ACC112 (cell line): ENCODE measurements around the gene TRPV6.

Experiments used
- H2AFZ ChIP-seq: fragments of 200-600 bp; sonication (generic); one replicate; pipeline ENCODE4 v1.6.0; 2017; ENCODE audit warnings: antibody characterized with exemption, low read length; ENCODE audit not compliant: unreplicated experiment
- H3K27ac ChIP-seq: fragments of 200-600 bp; sonication (generic); 2 replicates; pipeline ENCODE4 v1.5.1; 2014; ENCODE audit warnings: low read depth, mild to moderate bottlenecking, antibody characterized with exemption, low read length, moderate library complexity
- H3K27me3 ChIP-seq: fragments of 200-600 bp; sonication (generic); 2 replicates; pipeline ENCODE4 v1.6.1; 2014; ENCODE audit warnings: mild to moderate bottlenecking, antibody characterized with exemption, low read length, moderate library complexity, mixed read lengths; ENCODE audit not compliant: insufficient read depth
- H3K36me3 ChIP-seq: fragments of 200-600 bp; sonication (generic); 2 replicates; pipeline ENCODE4 v1.6.1; 2016; ENCODE audit warnings: mild to moderate bottlenecking, antibody characterized with exemption, low read length, moderate library complexity, mixed read lengths; ENCODE audit not compliant: insufficient read depth
- H3K4me1 ChIP-seq: fragments of 200-600 bp; sonication (generic); one replicate; pipeline ENCODE4 v1.6.1; 2016; ENCODE audit warnings: low read length, mixed read lengths; ENCODE audit not compliant: insufficient read depth, unreplicated experiment, control insufficient read depth
- H3K4me3 ChIP-seq: fragments of 200-600 bp; sonication (generic); 2 replicates; pipeline ENCODE4 v1.5.1; 2014; ENCODE audit warnings: mild to moderate bottlenecking, low read depth, low read length
- H3K79me2 ChIP-seq: fragments of 200-600 bp; sonication (generic); one replicate; pipeline ENCODE4 v1.6.0; 2016; ENCODE audit warnings: low read length; ENCODE audit not compliant: control insufficient read depth, unreplicated experiment, insufficient read depth

The TRPV6 gene

DNA sequence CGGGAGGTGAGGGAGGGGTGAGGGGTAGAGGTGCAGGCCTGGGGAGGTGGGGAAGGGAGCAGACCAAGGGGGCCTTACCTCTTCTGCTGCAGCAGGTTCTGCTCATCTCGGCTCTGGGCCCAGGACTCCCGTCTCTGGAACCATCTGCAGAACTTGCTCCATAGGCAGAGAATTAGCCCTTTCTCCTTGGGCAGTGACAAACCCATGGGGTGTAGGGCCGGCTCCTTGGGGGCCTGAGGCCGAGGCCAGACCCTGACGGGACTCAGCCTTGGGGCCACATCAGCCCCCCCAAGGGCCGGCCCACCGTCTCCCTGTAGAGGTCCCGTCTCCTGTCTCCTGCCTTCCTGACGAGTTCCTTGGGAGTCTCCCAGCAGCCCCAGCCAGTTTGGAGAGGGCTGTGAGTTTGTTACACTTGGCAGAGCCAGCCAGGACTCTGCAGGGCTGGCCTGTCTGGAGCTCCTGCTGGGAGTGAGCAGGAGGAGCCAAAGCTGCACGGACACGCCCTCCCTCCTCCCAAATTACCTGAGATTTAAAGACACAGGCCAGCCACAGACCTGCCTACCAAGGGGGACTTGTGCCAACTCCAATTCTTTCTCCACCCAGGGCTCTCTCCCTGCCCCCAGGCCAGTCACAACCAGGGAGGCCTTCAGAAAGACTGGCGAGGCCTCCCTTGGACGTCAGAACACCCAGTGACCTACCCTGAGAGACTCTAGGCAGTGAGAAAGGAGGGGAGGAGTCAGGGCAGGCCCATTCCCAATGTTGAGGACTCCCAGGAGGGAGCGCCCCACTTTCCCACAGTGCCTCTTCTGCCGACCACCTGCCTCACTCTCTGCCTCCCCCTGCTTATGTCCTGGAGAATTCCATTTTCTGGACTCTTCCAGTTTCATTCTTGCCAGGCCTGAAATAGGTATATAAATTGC lies at the start of gene TRPV6:
TRPV6 (minus strand) TSS at position 435 of the 920 bp plus-strand sequence.
- H3K36me3 ChIP-seq: no peaks in the 10 kb centered on the region
- H3K79me2 ChIP-seq: no peaks in the 10 kb centered on the region
- no peak within 1 kb of the TSS for H2AFZ ChIP-seq
- no peak within 1 kb of the TSS for H3K27ac ChIP-seq
- H3K27me3 ChIP-seq: peaks cover 36% of the 10 kb centered on the region
- H3K4me3 ChIP-seq: no peak within 1 kb of the TSS
- no peaks in the 10 kb centered on the region for H3K4me1 ChIP-seq

DNA sequence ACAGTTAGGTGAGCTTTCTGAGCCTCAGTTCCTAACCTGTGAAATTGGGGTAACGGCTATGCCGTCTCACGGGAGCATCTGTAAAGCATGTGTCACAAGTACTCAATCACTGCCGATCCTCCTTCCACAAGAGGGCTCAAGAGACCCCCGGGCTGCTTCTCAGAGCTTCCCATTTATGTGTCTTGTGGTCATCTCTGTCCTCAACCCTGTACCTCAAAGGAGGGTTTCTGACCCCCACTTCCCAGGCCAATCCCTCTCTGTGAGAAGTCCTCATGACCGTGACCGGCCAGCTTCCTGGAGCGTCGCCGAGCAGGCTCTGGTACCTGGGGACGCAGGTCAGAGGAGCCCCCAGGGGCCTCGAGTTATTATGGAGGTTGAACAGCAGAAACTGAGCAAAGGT lies 48.5 kb upstream of the TRPV6 start:
- H3K79me2 ChIP-seq: no peaks in the 10 kb centered on the region
- no peak overlapping the region for H3K4me3 ChIP-seq
- 0 out of 2 replicates have a peak, but pooled peaks cover 6% of the 10 kb centered on the region for H3K27me3 ChIP-seq
- H3K27ac ChIP-seq: no peak overlapping the region
- no peaks in the 10 kb centered on the region for H3K4me1 ChIP-seq
- H2AFZ ChIP-seq: no peak overlapping the region
- H3K36me3 ChIP-seq: no peaks in the 10 kb centered on the region

DNA sequence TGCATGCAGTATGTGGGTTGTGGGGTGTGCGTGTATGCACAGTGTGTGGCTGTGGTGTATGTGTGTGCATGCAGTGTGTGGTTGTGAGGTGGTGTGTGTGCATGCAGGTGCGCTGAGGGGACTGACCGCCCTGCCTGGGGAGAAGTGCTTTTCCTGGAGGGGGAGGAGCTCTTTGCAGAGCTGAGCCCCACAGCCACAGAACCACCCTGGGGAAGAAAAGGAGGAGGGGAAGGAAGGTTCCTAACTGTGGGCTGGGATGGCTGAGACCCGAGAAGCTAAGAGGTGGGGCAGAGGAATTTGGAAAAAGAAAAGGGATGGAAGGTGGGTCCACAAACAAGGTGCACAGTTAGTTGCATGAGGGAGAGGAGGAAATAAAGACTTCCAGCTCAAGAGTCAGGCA lies 48.1 kb upstream of the TRPV6 start, which contains the start of gene TRPV5:
TRPV5 (minus strand) TSS at position 123 of the 400 bp plus-strand sequence. CDS start 287 bp downstream, outside the sequence.
- Histone ChIP-seq H3K36me3 (no peaks in the 10 kb centered on the region), H2AFZ (no peak within 1 kb of the TSS), H3K4me3 (no peak within 1 kb of the TSS), H3K4me1 (no peaks in the 10 kb centered on the region), H3K79me2 (no peaks in the 10 kb centered on the region), H3K27me3 (0 out of 2 replicates have a peak, but pooled peaks cover 6% of the 10 kb centered on the region), H3K27ac (no peak within 1 kb of the TSS)

DNA sequence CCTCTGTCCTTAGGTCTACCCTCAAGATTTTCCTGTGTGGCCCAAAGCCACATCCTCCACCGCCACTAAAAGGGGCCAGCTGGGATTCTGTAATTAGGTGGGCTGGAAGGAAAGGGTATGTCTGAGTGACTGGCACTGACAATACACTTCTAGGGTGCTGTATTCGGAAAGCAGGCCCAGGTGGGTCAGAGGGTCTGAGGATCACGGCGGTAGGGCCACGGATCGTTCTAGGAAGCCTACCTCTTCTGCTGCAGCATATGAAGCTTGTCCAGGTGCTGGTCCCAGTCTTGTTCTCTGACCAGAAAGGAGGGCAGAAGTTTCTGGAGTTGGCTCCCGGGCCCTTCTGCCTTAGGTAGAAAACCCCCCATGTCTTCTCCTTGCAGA lies 47.5 kb upstream of the TRPV6 start:
- H2AFZ ChIP-seq: no peak overlapping the region

DNA sequence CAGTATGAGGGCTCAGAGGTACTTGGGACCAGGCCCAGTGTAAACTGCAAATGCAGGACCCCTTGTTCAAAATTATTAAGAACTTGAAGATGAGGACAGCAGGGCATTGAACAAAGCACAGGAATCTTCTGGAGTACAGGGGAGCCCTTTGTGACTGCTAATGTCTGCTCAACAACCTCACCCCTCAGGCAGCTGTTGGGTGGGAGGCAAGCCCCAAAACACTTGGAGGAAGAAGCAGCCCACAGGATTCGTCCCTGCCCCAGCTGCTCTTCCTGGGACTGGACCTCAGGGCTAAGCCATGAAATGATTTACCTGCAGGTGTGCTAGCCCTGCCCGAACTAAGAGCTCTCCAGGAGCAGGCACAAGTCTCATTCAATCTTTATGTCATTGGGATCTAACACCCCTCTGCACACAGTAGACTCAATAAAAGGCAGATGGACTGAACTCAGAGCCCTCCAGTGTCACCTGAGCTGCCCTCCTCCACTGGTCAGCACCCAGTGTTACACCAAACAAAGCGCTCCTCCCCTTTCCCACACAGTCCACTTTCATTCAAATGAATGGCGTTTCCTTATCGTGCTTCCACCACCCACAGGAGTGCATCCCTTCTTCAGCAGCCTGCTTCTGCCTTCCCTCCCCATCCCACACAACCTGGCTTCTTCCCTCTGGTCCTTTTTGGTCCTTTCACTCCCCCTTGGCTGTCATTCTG lies 47.0 kb upstream of the TRPV6 start:
- no peak overlapping the region for H3K27ac ChIP-seq
- H3K36me3 ChIP-seq: no peaks in the 10 kb centered on the region
- H3K79me2 ChIP-seq: no peaks in the 10 kb centered on the region
- H2AFZ ChIP-seq: no peak overlapping the region
- H3K27me3 ChIP-seq: 0 out of 2 replicates have a peak, but pooled peaks cover 4% of the 10 kb centered on the region
- no peaks in the 10 kb centered on the region for H3K4me1 ChIP-seq
- no peak overlapping the region for H3K4me3 ChIP-seq

More for the DNA sequence above, 47.5 kb upstream of the TRPV6 start:
- 0 out of 2 replicates have a peak, but pooled peaks cover 4% of the 10 kb centered on the region for H3K27me3 ChIP-seq
- H3K36me3 ChIP-seq: no peaks in the 10 kb centered on the region
- H3K4me1 ChIP-seq: no peaks in the 10 kb centered on the region
- no peaks in the 10 kb centered on the region for H3K79me2 ChIP-seq
- H3K27ac ChIP-seq: no peak overlapping the region
- no peak overlapping the region for H3K4me3 ChIP-seq

DNA sequence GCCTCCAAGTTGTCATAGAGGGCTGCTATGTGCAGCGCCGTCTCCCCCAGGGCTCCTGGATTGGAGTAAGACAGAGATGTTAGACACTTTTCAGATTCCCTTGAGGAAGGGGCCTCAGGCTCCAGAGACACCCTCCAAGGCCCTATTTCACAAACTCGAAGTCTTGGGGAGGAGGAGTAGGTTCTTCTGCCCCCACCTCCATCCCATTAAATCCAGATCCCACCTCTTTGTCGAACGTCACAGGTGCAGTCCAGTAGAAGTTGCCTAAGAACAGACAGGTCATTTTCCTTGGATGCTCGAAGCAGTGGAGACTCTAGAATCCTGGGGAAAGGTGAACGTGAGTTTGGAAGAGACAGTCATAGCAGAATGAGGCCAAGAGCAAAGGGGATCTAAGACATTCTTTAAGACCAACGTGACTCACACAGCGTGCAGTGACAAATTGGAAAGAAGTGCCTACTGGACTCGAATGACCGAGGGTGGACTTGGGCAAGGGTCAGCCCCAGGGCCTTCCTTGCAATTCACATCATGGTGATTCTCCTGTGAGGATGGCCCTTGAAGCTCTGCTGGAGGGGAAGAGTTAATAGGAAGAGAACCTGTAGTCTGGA lies 44.7 kb upstream of the TRPV6 start:
- Histone ChIP-seq H3K36me3 (no peaks in the 10 kb centered on the region), H3K27ac (no peak overlapping the region), H3K4me1 (no peaks in the 10 kb centered on the region), H3K4me3 (no peak overlapping the region), H2AFZ (no peak overlapping the region), H3K79me2 (no peaks in the 10 kb centered on the region), H3K27me3 (peaks cover 11% of the 10 kb centered on the region)

DNA sequence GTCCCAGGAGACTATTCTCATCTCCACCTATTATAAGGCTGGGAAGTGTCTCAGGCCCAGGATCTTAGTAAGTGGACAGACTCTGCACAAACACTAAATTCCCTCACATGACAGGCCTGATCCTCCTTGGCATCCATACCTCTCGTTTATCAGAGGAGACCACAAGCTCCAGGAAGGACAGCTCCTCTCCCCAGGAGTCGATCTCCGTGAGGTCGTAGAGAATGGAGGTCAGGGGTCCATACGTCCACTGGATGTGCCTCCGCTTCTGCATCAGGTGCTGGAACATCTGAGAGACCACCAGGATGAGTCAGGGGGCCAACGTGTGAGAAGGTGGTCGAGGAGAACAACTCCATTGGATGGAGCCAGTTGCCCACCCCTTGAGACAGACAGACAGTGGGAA lies 42.4 kb upstream of the TRPV6 start:
- peaks cover 8% of the 10 kb centered on the region for H3K27me3 ChIP-seq
- no peak overlapping the region for H3K4me3 ChIP-seq
- H3K79me2 ChIP-seq: no peaks in the 10 kb centered on the region
- no peak overlapping the region for H3K27ac ChIP-seq
- no peaks in the 10 kb centered on the region for H3K36me3 ChIP-seq
- H2AFZ ChIP-seq: no peak overlapping the region
- no peaks in the 10 kb centered on the region for H3K4me1 ChIP-seq

DNA sequence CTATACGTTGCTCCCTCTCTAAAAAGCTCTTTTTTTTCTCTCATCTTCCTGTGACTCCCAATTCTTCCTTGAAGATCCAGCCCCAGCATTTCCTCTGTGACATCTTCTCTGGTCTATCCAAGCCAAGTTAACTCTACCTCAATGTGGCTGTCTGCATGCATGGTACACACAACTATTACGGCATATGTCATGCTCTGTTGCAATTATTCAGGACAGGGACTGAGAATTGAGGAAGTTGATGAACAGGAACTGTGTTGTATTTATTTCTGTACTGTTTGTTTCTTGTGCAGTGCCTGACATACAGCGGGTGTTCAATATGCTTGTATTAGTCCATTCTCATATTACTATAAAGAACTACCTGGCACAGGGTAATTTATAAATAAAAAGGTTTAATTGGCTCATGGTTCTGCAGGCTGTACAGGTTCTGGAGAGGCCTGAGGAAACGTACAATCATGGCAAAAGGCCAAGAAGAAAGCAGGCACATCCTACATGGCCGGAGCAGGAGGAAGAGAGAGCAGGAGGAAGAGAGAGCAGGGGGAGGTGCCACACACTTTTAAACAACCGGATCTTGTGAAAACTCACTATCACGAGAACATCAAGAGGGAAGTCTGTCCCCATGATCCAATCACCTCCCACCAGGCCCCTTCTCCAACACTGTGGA lies 41.7 kb upstream of the TRPV6 start:
- Histone ChIP-seq H2AFZ (no peak overlapping the region), H3K79me2 (no peaks in the 10 kb centered on the region)

DNA sequence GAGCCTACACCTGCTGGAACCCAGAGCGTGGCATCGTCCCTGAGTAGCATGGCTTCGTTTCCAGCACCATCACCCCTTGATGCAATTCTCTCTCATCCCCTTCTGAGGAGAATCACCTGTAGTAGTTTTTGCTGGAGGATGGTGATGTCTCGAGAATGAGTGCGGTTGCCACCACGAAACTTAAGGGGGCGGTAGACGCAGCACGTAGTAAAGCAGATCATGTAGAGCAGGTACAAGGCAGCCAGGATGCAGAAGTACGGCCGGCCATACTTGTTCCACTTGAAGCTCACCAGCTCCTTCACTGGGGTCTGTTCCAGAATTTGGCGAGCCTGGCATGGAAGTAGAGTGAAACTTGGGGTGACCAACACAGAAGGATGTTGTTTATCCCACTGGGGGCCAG lies 39.9 kb upstream of the TRPV6 start:
- no peak overlapping the region for H3K4me3 ChIP-seq
- no peaks in the 10 kb centered on the region for H3K4me1 ChIP-seq
- no peaks in the 10 kb centered on the region for H3K36me3 ChIP-seq
- no peak overlapping the region for H2AFZ ChIP-seq
- H3K79me2 ChIP-seq: no peaks in the 10 kb centered on the region
- no peak overlapping the region for H3K27ac ChIP-seq
- peaks cover 14% of the 10 kb centered on the region for H3K27me3 ChIP-seq

More for the DNA sequence above, 41.7 kb upstream of the TRPV6 start:
- H3K4me1 ChIP-seq: no peaks in the 10 kb centered on the region
- no peak overlapping the region for H3K27ac ChIP-seq
- H3K36me3 ChIP-seq: no peaks in the 10 kb centered on the region
- H3K27me3 ChIP-seq: peaks cover 8% of the 10 kb centered on the region
- H3K4me3 ChIP-seq: no peak overlapping the region

DNA sequence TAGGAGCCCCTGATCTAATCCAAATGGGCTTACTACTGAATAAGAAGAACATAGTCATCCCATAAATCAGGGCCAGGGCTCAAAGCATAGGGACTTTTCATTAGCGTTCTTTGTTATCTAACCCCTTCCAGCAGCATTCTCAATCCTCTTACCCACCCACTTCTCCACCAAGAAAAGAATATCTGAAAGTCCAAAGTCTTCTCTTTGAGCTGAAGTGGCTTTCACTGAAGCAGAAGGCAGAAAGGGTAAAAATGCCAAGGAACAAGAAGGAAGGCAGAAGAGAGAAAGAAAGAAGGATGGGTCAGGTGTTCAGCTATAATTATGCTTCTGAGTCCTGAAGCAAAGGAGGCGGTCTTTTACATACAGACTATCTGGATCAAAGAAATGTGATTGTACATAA lies 37.8 kb upstream of the TRPV6 start:
- no peak overlapping the region for H2AFZ ChIP-seq
- no peak overlapping the region for H3K27ac ChIP-seq
- no peak overlapping the region for H3K4me3 ChIP-seq
- peaks cover 27% of the 10 kb centered on the region for H3K27me3 ChIP-seq
- no peaks in the 10 kb centered on the region for H3K79me2 ChIP-seq
- H3K4me1 ChIP-seq: no peaks in the 10 kb centered on the region
- no peaks in the 10 kb centered on the region for H3K36me3 ChIP-seq
